GM18502 (cell line): ENCODE results near the gene LTBP4.

Source experiments
- ATAC-seq: cut with Tn5 transposase; IDR thresholded peaks from one replicate; pipeline ENCODE4 v1.9.1; 2021; ENCODE audit warnings: mild to moderate bottlenecking; ENCODE audit not compliant: unreplicated experiment, poor library complexity

LTBP4 gene

DNA sequence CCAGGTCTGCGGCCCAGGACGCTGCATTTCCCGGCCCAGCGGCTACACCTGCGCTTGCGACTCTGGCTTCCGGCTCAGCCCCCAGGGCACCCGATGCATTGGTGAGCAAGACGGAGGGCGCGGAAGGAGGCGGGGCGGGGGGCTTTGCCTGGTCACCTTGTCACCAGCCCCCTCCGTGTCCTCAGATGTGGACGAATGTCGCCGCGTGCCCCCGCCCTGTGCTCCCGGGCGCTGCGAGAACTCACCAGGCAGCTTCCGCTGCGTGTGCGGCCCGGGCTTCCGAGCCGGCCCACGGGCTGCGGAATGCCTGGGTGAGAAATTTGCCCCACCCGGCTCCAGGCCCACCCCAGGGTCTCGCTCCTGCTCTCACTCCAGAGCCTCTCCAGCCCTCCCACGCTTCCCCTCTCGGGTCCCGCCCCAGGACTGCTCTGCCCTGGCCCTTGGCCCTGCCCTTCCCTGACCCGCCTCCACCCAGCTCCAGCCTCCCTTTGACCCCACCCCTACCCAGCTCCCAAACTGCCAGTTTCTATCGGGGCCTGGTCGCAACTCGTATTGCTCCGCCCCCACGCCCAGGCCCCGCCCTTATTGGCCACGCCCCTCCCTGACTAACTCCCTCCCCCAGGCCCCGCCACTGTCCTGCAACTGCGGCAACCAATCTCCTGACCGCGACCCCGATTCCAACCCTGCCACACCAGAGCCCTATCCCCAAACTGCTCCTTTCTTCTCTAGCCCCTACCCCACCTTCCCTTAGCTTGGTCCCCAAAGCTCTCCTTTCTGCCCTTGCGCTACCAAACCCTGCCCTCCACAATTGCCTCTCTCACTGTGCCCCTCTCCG lies 8.6 kb downstream of the LTBP4 start:
- peak; percentile 52 for ATAC-seq

DNA sequence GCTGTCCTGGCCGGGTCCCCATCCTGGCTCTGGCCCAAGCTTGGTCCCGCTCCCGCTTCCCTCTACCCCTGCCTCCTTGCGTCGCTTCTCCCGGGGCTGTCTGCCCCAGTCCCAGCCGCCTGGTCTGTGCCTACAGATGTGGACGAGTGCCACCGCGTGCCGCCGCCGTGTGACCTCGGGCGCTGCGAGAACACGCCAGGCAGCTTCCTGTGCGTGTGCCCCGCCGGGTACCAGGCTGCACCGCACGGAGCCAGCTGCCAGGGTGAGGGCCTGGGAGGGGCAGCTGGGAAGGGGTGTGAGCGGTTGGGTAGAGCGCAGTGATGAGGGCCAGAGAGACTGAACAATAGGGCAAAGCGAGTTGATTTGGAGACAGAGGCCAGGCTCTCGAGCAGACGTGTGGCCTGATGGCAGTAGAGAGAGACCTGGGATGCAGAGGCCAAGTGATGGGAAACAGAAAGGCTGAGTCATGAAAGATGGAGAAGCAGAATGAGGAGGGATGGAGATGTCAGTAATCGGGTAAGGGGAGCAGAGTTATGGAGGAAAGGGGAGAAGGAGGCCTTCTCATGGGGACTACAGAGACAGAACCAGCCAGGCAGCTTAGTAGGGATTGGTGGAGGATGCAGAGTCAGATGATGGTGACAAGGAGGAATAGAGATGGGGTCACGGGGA lies 9.4 kb downstream of the LTBP4 start:
- no peak for ATAC-seq

DNA sequence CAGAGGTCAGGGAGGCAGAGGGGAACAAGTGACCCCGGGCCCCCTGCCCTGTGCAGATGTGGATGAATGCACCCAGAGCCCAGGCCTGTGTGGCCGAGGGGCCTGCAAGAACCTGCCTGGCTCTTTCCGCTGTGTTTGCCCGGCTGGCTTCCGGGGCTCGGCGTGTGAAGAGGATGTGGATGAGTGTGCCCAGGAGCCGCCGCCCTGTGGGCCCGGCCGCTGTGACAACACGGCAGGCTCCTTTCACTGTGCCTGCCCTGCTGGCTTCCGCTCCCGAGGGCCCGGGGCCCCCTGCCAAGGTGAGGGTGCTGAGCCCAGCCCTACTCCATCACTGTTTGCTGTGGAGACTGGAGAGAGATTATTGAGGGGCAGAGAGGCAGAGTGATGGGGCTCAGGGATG lies 9.9 kb downstream of the LTBP4 start:
- no peak for ATAC-seq

DNA sequence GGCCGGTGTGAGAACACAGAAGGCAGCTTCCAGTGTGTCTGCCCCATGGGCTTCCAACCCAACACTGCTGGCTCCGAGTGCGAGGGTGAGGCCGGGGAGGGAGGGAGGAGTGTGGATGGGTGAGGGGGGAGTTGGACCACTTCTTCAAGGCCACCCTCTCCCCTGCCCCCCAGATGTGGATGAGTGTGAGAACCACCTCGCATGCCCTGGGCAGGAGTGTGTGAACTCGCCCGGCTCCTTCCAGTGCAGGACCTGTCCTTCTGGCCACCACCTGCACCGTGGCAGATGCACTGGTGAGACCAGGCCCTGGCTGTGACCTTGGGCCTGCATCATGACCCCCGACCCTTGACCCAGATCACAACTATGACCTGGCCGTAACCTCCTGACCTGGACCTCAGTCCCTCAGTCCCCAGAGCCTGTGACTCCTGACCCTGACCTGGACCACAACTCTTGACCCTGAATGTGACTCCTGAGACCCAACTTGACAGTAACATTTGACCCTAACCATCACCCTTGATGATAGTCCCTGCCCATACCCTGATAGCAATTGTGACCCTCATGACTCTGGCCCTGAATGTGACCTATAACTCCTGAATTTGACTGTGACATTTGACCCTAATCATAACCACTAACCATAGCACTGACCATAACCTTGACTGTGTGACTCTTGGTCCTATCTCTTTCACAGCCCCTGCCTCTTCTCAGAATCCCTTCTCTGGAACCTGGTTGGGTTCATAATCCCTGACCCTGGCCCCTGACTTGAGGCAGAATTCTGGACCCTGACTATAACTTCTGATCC lies 10.9 kb downstream of the LTBP4 start:
- ATAC-seq = no peak

DNA sequence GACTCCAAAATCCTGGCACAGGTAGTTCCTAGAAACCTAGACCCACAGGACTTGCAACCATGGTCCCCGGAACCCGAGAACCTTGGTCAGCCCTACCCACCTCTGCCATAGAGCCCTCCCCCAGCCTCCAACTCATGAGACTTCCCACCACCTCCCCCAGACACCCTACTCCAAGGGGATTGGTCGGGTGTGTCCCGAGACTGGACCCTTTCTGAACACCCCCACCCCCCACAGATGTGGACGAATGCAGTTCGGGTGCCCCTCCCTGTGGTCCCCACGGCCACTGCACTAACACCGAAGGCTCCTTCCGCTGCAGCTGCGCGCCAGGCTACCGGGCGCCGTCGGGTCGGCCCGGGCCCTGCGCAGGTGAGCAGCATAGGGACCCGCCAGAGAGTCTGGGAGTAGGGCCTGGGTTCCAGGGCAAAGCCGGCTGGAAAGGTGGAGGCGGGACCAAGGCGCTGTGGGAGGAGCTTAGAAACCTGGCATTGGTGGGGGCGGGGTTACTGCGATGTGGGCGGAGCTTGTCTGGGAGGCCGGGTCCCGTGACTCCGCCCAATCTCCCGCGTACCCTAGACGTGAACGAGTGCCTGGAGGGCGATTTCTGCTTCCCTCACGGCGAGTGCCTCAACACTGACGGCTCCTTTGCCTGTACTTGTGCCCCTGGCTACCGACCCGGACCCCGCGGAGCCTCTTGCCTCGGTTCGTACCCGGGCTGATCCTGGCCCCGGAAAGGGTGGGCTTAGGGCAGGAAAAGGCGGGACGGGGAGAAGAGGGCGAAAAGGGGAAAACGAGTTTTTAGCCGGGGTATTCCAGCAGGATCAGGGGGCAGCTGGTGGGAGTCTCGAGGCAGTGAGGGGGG lies 11.9 kb downstream of the LTBP4 start:
- no peak for ATAC-seq

DNA sequence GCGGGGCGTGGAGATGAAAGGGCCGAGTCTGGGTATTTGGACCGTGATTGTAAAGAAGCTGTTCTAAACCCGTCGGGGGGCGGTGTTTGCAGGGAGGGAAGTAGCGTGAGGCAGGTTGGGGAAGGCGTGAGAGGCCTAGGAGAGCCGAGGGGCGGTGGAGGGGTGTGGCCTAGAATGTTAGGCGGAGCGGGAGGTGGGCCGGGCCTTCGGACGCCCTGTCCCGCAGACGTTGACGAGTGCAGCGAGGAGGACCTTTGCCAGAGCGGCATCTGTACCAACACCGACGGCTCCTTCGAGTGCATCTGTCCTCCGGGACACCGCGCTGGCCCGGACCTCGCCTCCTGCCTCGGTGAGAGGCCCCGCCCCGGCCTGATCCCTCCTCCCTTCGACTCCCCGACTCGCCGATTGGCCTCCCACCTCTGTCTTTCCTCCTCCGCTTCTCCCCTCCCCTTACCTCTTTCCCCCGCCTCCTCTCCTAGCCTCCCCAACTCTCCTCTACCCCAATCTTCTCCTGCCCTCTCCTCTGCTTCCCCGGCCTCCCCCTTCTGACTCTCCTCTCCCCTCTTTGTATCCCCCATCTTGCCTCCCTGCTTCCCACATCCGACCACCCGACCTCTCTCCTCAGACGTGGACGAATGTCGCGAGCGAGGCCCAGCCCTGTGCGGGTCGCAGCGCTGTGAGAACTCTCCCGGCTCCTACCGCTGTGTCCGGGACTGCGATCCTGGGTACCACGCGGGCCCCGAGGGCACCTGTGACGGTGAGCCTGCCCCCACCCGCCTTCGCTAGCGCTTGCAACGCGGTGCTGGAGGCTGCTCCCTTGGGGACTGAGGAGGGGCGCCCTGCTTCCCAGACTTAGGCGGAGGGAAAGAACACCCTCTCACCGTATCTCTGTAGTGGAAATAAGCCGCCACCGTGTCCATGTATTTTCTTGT lies 12.8 kb downstream of the LTBP4 start:
- peak; percentile 53 for ATAC-seq

DNA sequence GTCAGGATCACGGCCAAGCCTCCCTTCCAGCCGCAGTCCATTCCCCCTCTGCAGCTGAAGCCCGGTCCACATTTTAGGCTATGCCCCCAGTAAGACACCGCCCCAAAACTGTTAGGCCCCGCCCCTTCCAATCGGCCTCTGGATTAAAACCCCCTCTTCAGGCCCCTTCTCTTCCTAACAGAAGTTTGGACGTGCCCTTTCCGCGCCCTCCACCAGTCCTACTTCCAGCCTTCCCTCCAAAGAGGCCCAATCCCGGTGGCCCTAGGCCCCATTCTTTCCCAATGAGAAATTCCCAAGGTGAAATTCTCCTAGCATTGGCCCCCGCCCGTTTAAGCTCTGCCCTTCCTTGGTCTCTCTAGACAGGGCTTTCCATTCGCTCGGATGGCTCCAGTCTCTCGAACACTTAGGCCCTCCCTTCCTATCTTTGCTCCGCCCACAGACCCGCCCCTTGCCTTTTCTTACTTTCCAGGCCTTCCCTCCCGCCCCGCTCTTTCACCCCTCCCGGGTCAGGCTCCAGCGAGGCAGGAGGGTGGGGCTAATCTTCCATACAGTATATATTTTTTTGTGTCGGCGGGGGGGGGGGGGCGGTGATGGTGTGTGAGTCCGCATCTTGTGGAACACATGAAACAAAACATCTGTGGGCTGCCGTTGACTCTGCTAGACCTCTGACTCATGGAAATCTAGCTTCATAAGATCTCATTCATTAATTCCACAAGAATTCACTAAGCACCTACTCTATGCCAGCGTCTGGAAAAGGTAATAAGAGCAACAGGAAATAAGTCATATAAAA lies 13.6 kb downstream of the LTBP4 start:
- ATAC-seq = no peak

DNA sequence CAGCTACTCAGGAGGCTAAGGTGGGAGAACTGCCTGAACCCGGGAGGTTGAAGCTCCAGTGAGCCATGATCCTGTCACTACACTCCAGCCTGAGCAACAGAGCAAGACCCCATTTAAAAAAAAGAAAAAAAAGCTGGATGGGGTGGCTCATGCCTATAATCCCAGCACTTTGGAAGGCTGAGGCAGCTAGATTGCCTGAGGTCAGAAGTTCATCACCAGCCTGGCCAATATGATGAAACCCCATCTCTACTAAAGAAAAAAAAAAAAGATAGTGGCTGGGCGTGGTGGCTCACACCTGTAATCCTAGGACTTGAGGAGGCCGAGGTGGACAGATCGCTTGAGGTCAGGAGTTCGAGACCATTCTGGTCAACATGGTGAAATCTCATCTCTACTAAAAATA lies 15.0 kb downstream of the LTBP4 start:
- no peak for ATAC-seq

DNA sequence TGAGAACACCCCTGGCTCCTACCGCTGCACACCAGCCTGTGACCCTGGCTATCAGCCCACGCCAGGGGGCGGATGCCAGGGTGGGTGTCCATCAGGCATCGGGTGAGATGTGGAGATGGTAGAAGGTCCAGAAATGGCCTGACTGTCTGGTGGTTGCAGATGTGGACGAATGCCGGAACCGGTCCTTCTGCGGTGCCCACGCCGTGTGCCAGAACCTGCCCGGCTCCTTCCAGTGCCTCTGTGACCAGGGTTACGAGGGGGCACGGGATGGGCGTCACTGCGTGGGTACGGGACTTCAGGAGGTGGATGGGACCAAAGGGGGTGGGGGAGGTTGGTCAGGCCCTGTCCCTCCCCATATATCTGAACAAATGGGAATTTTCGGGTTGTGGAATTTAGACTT lies 15.8 kb downstream of the LTBP4 start:
- ATAC-seq = no peak

DNA sequence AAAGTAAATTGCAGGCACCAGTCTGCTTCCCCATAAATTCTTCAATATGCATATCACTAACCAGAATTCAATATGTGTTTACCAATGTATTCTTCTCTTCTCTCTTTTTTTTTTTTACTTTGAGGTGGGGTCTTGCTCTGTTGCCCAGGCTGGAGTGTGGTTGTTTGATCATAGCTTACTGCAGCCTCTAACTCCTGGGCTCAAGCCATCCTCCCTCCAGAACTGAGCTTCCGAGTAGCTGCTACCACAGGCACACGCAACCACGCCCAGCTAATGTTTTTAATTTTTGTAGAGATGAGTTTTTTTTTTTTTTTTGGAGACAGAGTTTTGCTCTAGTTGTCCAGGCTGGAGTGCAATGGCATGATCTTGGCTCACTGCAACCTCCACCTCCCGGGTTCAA lies 16.8 kb downstream of the LTBP4 start:
- no peak for ATAC-seq

DNA sequence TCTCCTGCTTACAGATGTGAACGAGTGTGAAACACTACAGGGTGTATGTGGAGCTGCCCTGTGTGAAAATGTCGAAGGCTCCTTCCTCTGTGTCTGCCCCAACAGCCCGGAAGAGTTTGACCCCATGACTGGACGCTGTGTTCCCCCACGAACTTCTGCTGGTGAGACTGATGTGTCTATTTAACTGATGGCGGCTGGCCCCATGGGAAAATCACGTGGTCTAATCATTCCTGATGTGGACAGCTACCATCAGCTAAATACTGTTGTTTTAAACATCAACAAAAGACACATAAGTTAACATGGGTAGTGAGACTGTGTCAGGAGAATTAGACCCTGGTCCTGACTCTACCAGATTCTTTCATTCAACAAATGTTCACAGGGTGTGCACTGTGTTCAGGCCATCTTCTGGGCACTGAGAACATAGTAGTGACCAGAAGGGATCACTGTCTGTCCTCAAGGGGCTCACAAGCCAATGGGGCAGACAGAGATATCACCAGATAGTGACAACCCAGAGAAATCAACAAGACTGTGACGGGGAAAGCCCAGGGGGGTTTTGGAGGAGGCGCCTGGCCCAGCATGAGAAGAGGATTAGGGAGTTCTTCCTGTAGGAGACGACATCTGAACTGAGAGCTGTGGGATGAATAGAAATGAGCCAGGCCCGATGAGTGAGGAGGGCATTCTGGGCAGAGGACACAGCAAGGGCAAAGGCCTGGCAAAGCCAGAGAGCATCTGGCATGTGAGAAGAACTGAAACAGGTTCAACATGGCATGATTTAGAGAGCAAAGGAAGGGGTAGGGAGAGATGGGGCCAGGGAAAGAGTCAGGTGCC lies 18.4 kb downstream of the LTBP4 start:
- no peak for ATAC-seq

DNA sequence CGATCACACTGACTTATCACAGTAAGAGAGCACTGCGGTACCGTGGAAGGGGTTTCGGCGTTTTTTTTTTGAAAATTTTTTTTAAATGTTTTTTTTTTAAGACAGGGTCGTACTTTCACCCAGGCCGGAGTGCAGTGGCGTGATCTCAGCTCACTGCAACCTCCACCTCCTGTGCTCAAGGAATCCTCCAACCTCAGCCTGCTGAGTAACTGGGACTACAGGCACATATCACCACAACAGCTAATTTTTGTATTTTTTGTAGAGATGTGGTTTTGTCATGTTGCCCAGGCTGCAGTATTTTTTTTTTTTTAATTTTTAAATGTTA lies 19.0 kb downstream of the LTBP4 start:
- ATAC-seq = no peak

DNA sequence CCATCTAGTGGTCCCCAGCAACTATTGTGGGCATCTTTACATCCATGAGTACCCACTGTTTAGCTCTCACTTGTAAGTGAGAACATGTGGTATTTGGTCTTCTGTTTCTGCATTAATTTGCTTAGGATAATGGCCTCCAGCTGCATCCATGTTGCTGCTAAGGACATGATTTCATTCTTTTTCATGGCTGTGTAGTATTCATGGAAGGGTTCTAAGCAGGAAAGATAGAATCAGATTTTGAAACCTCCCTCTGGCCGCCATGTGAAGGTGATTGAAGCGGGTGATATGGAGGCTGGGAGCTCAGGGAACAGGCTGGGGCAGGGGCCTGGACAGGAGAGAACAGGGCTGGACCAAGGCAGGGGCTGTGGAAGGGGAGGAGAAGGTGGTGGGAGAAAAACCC lies 20.1 kb downstream of the LTBP4 start:
- no peak for ATAC-seq

DNA sequence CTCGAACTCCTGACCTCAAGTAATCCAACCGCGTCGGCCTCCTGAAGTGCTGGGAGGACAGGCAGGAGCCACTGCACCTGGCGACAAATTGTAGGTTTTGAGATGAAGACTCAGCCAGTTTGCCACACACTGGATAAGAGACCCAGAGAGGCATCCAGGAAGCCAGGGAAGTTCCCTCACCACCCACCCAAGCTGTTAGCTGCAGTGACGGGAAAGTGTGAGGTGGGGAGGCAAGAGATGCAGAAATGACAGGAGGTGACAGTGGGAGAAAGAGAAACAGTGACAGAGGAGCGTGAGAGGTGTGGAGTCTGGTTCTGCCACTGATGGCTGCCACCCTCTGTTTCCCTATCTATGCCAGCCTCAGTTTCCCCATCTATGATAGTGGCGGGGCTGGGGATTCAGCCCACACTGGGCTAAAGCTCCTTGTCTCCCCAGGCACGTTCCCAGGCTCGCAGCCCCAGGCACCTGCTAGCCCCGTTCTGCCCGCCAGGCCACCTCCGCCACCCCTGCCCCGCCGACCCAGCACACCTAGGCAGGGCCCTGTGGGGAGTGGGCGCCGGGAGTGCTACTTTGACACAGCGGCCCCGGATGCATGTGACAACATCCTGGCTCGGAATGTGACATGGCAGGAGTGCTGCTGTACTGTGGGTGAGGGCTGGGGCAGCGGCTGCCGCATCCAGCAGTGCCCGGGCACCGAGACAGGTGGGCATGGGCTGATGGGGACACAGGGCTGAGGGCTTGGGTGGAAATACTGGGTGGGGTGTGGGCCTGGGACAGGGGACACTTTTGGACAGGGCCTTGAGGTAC lies 21.0 kb downstream of the LTBP4 start:
- no peak for ATAC-seq

DNA sequence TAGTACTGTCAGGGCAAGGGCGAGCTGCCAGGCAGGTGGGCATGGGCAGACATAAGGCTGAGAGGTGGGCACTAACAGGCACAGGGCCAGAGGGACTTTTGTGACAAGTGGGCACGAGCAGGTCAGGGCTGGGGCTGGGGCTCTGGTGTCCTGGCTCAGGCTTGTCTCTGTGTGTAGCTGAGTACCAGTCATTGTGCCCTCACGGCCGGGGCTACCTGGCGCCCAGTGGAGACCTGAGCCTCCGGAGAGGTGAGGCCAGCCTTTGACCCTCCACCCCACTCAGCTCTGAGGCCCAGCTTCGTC lies 21.6 kb downstream of the LTBP4 start:
- ATAC-seq = no peak

DNA sequence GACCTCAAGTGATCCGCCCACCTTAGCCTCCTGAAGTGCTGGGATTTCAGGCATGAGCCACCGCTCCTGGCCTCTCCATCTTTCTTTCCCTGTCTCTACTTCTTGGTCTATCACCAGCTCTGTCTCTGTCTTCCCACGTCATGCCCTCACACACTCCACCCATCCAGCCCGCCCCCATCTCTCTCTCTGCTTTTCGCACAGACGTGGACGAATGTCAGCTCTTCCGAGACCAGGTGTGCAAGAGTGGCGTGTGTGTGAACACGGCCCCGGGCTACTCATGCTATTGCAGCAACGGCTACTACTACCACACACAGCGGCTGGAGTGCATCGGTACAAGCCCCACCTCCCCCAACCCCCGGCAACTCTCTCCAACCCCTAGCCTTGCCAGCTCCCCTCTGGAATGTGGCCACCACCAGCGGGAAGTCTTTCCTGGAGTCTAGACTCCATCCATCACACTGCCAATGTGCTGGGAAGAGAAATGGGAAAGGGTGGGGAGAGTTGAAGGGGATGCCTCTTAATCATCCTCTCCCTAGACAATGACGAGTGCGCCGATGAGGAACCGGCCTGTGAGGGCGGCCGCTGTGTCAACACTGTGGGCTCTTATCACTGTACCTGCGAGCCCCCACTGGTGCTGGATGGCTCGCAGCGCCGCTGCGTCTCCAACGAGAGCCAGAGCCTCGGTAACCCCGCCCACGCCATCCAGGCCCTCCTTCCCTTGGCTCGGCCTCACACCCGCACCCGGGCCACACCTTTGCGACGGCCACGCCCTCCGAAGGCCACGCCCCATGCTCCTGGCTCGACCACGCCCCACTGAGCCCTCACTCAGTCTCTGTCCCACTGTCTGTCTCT lies 22.5 kb downstream of the LTBP4 start:
- no peak for ATAC-seq
